HepG2 (cell line): ENCODE results near the gene ANO2.

ENCODE experiments used
- CREM ChIP-seq, 2 experiments: sonication (generic) in 1 of 2; formaldehyde crosslinking in 1 of 2; IDR thresholded peaks; 2 replicates each; pipeline versions ENCODE4 v1.4.0 to v1.6.1; 2016 to 2020; ENCODE audit warnings: antibody characterized with exemption in 1 of 2, mild to moderate bottlenecking in 1 of 2, missing genetic modification reagents in 1 of 2
- REST ChIP-seq, 2 experiments: IDR thresholded peaks; 2 replicates each; pipeline ENCODE4 v1.6.1; 2011 to 2012; ENCODE audit warnings: low read length in 2 of 2, borderline replicate concordance in 1 of 2, low read depth in 1 of 2, mild to moderate bottlenecking in 1 of 2, moderate library complexity in 1 of 2
- ZNF3 ChIP-seq: IDR thresholded peaks from 2 replicates; pipeline ENCODE4 v1.7.0; 2017; ENCODE audit warnings: inconsistent platforms
- ZNF580 ChIP-seq: IDR thresholded peaks from 2 replicates; pipeline ENCODE4 v1.6.1; 2016; ENCODE audit warnings: low read depth, borderline replicate concordance
- ZNF660 ChIP-seq: sonication (generic); formaldehyde crosslinking; IDR thresholded peaks from 2 replicates; pipeline ENCODE4 v1.5.1; 2020; ENCODE audit warnings: mild to moderate bottlenecking, low read depth, missing genetic modification reagents, borderline replicate concordance

GRCh38 chr12:5691943-5692342, 253.1 kb downstream of the ANO2 start:
- no peak for TF ChIP-seq ZNF580 (CRISPR knock-in tag)
- no peak for TF ChIP-seq REST (IDR thresholded peaks at IDR 0.05; ENCODE audit: borderline replicate concordance in 1 of 2, low read depth in 1 of 2, low read length in 2 of 2)
- TF ChIP-seq ZNF660 (CRISPR knock-in tag), result no peak
- no peak for TF ChIP-seq CREM (IDR thresholded peaks at IDR 0.05)
- no peak for TF ChIP-seq CREM (CRISPR knock-in tag; IDR thresholded peaks at IDR 0.05)
- TF ChIP-seq ZNF3 (CRISPR knock-in tag), result no peak
